DOHH2 (cell line): ENCODE measurements around the gene RNF123.

ENCODE experiments used
- EZH2phosphoT487 ChIP-seq: fragments of 200-600 bp; sonication (generic); IDR thresholded peaks from 2 replicates; pipeline ENCODE4 v1.6.1; 2017; ENCODE audit warnings: borderline replicate concordance, mild to moderate bottlenecking, antibody characterized with exemption, low read length, moderate library complexity, mixed read lengths
- TF ChIP-seq, protein P1 (sequence below): fragments of 200-600 bp; sonication (generic); IDR thresholded peaks from one replicate; pipeline ENCODE4 v1.5.1; 2014; ENCODE audit warnings: antibody characterized with exemption, mild to moderate bottlenecking, low read depth, low read length; ENCODE audit not compliant: poor library complexity, severe bottlenecking

DNA sequence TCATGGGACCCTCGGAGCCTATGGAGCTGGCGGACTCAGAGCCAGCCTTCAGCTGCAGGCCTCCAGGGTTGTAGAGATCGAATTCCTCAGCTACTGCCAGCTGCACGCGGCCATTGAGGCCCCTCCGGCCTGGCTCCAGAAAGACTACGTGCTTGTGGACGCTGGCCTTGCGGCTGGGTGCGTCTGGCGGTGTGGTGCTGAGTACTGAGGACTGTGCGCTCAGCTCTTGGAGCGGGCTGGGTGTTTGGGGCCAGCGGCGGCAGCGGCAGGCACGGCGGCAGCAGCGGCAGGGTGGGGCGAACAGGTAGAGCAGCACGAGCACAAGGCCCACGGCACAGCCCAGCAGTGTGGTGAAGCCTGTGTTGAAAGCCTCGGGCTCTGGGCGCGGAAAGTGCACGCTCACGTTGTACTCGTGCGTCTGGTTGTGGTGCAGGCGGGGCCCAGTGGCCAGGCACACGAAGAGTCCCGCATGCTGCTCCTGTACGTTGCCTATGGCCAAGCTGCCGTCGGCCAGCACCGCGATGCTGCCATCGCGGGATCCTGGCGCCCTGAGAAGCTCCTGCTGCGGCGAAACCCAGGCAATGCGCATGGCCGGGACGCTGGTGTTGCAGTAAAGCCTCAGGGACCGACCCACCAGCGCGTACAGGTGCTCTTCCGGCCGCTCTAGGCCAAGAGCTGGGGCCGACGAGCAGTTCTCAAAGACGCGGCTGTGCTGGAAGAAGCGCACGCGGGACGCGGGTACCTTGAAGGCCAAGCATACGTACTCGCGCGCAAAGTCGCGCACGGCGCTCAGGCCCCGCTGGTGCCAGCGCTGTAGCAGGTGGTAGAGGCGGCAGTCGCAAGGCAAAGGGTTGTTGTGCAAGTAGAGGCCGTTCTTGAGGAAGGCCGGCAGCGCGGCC is 28.9 kb downstream of the RNF123 start:
- TF ChIP-seq, protein P1, sequence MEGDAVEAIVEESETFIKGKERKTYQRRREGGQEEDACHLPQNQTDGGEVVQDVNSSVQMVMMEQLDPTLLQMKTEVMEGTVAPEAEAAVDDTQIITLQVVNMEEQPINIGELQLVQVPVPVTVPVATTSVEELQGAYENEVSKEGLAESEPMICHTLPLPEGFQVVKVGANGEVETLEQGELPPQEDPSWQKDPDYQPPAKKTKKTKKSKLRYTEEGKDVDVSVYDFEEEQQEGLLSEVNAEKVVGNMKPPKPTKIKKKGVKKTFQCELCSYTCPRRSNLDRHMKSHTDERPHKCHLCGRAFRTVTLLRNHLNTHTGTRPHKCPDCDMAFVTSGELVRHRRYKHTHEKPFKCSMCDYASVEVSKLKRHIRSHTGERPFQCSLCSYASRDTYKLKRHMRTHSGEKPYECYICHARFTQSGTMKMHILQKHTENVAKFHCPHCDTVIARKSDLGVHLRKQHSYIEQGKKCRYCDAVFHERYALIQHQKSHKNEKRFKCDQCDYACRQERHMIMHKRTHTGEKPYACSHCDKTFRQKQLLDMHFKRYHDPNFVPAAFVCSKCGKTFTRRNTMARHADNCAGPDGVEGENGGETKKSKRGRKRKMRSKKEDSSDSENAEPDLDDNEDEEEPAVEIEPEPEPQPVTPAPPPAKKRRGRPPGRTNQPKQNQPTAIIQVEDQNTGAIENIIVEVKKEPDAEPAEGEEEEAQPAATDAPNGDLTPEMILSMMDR = no peak
- no peak for TF ChIP-seq EZH2phosphoT487
